AG20443 (cell line): ENCODE results near the gene ITPKA.

ENCODE experiments used
- DNase-seq: peaks from one replicate; pipeline ENCODE4 v3.0.0; 2012; ENCODE audit warnings: low spot score, mixed read lengths

The ITPKA gene

GRCh38 chr15:41511331-41511898 lies 17.7 kb downstream of the ITPKA start:
- DNase-seq: no peak

GRCh38 chr15:41511899-41512369 lies 18.3 kb downstream of the ITPKA start:
- DNase-seq: no peak

GRCh38 chr15:41512512-41512939 lies 18.9 kb downstream of the ITPKA start:
- DNase-seq: no peak

- peak; percentile 52 for DNase-seq
Measured at GRCh38 chr15:41512940-41513505, 19.3 kb downstream of the ITPKA start.

- no peak for DNase-seq
Measured at GRCh38 chr15:41513506-41514227, 20.0 kb downstream of the ITPKA start, which contains the start of gene LTK. Gene LTK (minus strand): TSS chr15:41513827. CDS start chr15:41513709, 118 bp downstream.

- no peak for DNase-seq
Measured at GRCh38 chr15:41517895-41518449, 24.3 kb downstream of the ITPKA start.

- no peak for DNase-seq
Measured at GRCh38 chr15:41520636-41521035, 27.0 kb downstream of the ITPKA start.

- DNase-seq: no peak
Measured at GRCh38 chr15:41521614-41522013, 27.9 kb downstream of the ITPKA start.

GRCh38 chr15:41523097-41523496 lies 29.4 kb downstream of the ITPKA start:
- DNase-seq: no peak

- DNase-seq: no peak
Measured at GRCh38 chr15:41530363-41530956, 36.8 kb downstream of the ITPKA start.

GRCh38 chr15:41535544-41535943 lies 41.9 kb downstream of the ITPKA start:
- DNase-seq: no peak

GRCh38 chr15:41536866-41537265 lies 43.2 kb downstream of the ITPKA start:
- DNase-seq: no peak

GRCh38 chr15:41543521-41543870 lies 49.8 kb downstream of the ITPKA start:
- no peak for DNase-seq

- DNase-seq: peak; percentile 83
Measured at GRCh38 chr15:41544650-41545015, 51.0 kb downstream of the ITPKA start.

- DNase-seq: no peak
Measured at GRCh38 chr15:41545218-41545617, 51.5 kb downstream of the ITPKA start.

- peak; percentile 55 for DNase-seq
Measured at GRCh38 chr15:41546851-41547786, 53.4 kb downstream of the ITPKA start.

GRCh38 chr15:41550066-41550775 lies 56.5 kb downstream of the ITPKA start:
- DNase-seq: no peak
